HG02763 (cell line): ENCODE measurements around the gene EFEMP2.
"Not testable (repeated sequence)": the region's sequence is repeated elsewhere in the genome, so short reads cannot be mapped to it uniquely, and the experiment has no call there.

Experiments used
- ATAC-seq: cut with Tn5 transposase; IDR thresholded peaks from one replicate; pipeline ENCODE4 v1.9.1; 2021; ENCODE audit warnings: mild to moderate bottlenecking, moderate library complexity; ENCODE audit not compliant: unreplicated experiment

Gene EFEMP2

GRCh38 chr11:65856689-65857499 lies 15.7 kb downstream of the EFEMP2 start:
- peak; percentile 22 for ATAC-seq

- ATAC-seq: no peak
These were observed 16.7 kb downstream of the EFEMP2 start for GRCh38 chr11:65855927-65856363.

GRCh38 chr11:65854852-65855837 lies 17.5 kb downstream of the EFEMP2 start:
- no peak for ATAC-seq

GRCh38 chr11:65854161-65854592 lies 18.4 kb downstream of the EFEMP2 start:
- no peak for ATAC-seq

GRCh38 chr11:65853246-65853979 lies 19.2 kb downstream of the EFEMP2 start:
- ATAC-seq: no peak

GRCh38 chr11:65852508-65853245 lies 19.9 kb downstream of the EFEMP2 start:
- no peak for ATAC-seq

GRCh38 chr11:65851811-65852507 lies 20.6 kb downstream of the EFEMP2 start:
- ATAC-seq: no peak

GRCh38 chr11:65851083-65851579 lies 21.5 kb downstream of the EFEMP2 start:
- ATAC-seq: no peak

- ATAC-seq: no peak
These were observed 22.1 kb downstream of the EFEMP2 start for GRCh38 chr11:65850217-65851082.

- ATAC-seq: no peak
These were observed 22.8 kb downstream of the EFEMP2 start for GRCh38 chr11:65849771-65850216.

- no peak for ATAC-seq
These were observed 23.2 kb downstream of the EFEMP2 start for GRCh38 chr11:65849366-65849765.

- ATAC-seq: not testable (repeated sequence)
These were observed 23.9 kb downstream of the EFEMP2 start for GRCh38 chr11:65848693-65849092.

- no peak for ATAC-seq
These were observed 24.9 kb downstream of the EFEMP2 start for GRCh38 chr11:65847746-65848145.

GRCh38 chr11:65844231-65844872 lies 28.2 kb downstream of the EFEMP2 start:
- no peak for ATAC-seq

GRCh38 chr11:65843811-65844210 lies 28.8 kb downstream of the EFEMP2 start:
- ATAC-seq: no peak

GRCh38 chr11:65842144-65842543 lies 30.5 kb downstream of the EFEMP2 start:
- ATAC-seq: no peak

- no peak for ATAC-seq
These were observed 38.4 kb downstream of the EFEMP2 start for GRCh38 chr11:65834202-65834601.
